IMR-90 (cell line): ENCODE data around the gene LAMC3. TPM values are rescaled to one million over a fixed set of nuclear protein-coding genes. Genes with fewer than 3 reads are reported as not detected.

Source experiments
- ATAC-seq: fragments of 200-7000 bp; cut with Tn5 transposase; 2 replicates; pipeline ENCODE4 v1.9.1; 2020; ENCODE audit warnings: low read depth, mild to moderate bottlenecking, moderate library complexity
- BruUV-seq: library from RNA; stranded (reverse); fragments of 400-500 nt; replicated peaks from 2 replicates; lab custom pipeline; 2021; lab: Mats Ljungman, UMichigan
- CTCF ChIA-PET: fragments of 300-600 bp; formaldehyde crosslinking; extraction: SDS; loops from one replicate; lab custom pipeline; 2021; ENCODE audit warnings: antibody characterized with exemption; lab: Yijun Ruan, JAX
- POLR2A ChIA-PET: fragments of 300-600 bp; sonication (Branson Sonifier 250); formaldehyde crosslinking; loops from one replicate; lab custom pipeline; 2022; ENCODE audit warnings: antibody characterized with exemption; ENCODE audit not compliant: unreplicated experiment; lab: Charles Lee
- DNase-seq: peaks from one replicate; pipeline ENCODE4 v3.0.0; 2013
- H2AFZ ChIP-seq: replicated peaks from 2 replicates; pipeline ENCODE3; 2013; ENCODE audit warnings: low read length, mild to moderate bottlenecking; ENCODE audit not compliant: poor library complexity
- H2AK5ac ChIP-seq: 2 replicates; pipeline ENCODE4 v1.6.1; 2013; ENCODE audit warnings: low read depth, low read length, inconsistent platforms
- H2AK9ac ChIP-seq: replicated peaks from 2 replicates; pipeline ENCODE3; 2013; ENCODE audit warnings: mild to moderate bottlenecking, low read depth, low read length, moderate library complexity; ENCODE audit not compliant: poor library complexity
- H2BK120ac ChIP-seq: 2 replicates; pipeline ENCODE4 v1.6.1; 2013; ENCODE audit warnings: low read depth, low read length, inconsistent platforms
- H2BK15ac ChIP-seq: 3 replicates; pipeline ENCODE4 v1.6.1; 2013; ENCODE audit warnings: low read depth, low read length, inconsistent platforms
- H2BK20ac ChIP-seq: 2 replicates; pipeline ENCODE4 v1.6.1; 2013; ENCODE audit warnings: low read depth, mild to moderate bottlenecking, inconsistent platforms, low read length, moderate library complexity
- H2BK5ac ChIP-seq: 2 replicates; pipeline ENCODE4 v1.6.1; 2013; ENCODE audit warnings: mild to moderate bottlenecking, low read depth, low read length, inconsistent platforms; ENCODE audit not compliant: poor library complexity, severe bottlenecking
- H3K14ac ChIP-seq: replicated peaks from 2 replicates; pipeline ENCODE4 v1.6.1; 2013; ENCODE audit warnings: low read depth, low read length, inconsistent platforms
- H3K18ac ChIP-seq: 2 replicates; pipeline ENCODE4 v1.6.1; 2013; ENCODE audit warnings: low read depth, low read length, control low read depth
- H3K23ac ChIP-seq: 2 replicates; pipeline ENCODE4 v1.6.1; 2013; ENCODE audit warnings: low read depth, low read length, inconsistent platforms
- H3K27ac ChIP-seq: 2 replicates; pipeline ENCODE4 v1.5.1; 2013; ENCODE audit warnings: mild to moderate bottlenecking, control low read depth, low read length; ENCODE audit not compliant: insufficient read depth
- H3K27me3 ChIP-seq: 2 replicates; pipeline ENCODE4 v1.6.1; 2013; ENCODE audit warnings: low read length; ENCODE audit not compliant: control insufficient read depth, insufficient read depth
- H3K36me3 ChIP-seq: 2 replicates; pipeline ENCODE4 v1.6.1; 2013; ENCODE audit warnings: low read length, mixed read lengths; ENCODE audit not compliant: control insufficient read depth, insufficient read depth
- H3K4ac ChIP-seq: 2 replicates; pipeline ENCODE4 v1.6.1; 2013; ENCODE audit warnings: low read depth, low read length, inconsistent platforms
- H3K4me1 ChIP-seq: 2 replicates; pipeline ENCODE4 v1.6.1; 2013; ENCODE audit warnings: low read length, mixed read lengths; ENCODE audit not compliant: control insufficient read depth, insufficient read depth
- H3K4me2 ChIP-seq: 2 replicates; pipeline ENCODE4 v1.6.1; 2013; ENCODE audit warnings: low read depth, mild to moderate bottlenecking, control low read depth, low read length, moderate library complexity
- H3K4me3 ChIP-seq: 2 replicates; pipeline ENCODE4 v1.5.1; 2013; ENCODE audit warnings: low read depth, mild to moderate bottlenecking, control low read depth, low read length, moderate library complexity; ENCODE audit not compliant: insufficient read depth
- H3K56ac ChIP-seq: 2 replicates; pipeline ENCODE4 v1.6.1; 2013; ENCODE audit warnings: low read length, inconsistent platforms; ENCODE audit not compliant: insufficient read depth; ENCODE audit errors: extremely low read depth
- H3K79me1 ChIP-seq, 2 experiments: 2 replicates each; pipeline ENCODE4 v1.6.1; 2013; ENCODE audit warnings: low read length in 2 of 2, inconsistent platforms in 1 of 2, low read depth in 1 of 2
- H3K9ac ChIP-seq: 2 replicates; pipeline ENCODE4 v1.6.1; 2013; ENCODE audit warnings: low read depth, low read length, control low read depth
- H3K9me1 ChIP-seq: 2 replicates; pipeline ENCODE4 v1.6.1; 2013; ENCODE audit warnings: low read length, inconsistent platforms; ENCODE audit not compliant: insufficient read depth
- H3K9me3 ChIP-seq: 2 replicates; pipeline ENCODE4 v1.6.1; 2013; ENCODE audit warnings: low read length; ENCODE audit not compliant: control insufficient read depth, insufficient read depth
- H4K20me1 ChIP-seq: 2 replicates; pipeline ENCODE4 v1.6.1; 2013; ENCODE audit warnings: low read length, inconsistent platforms; ENCODE audit not compliant: insufficient read depth
- H4K5ac ChIP-seq: 2 replicates; pipeline ENCODE4 v1.6.1; 2013; ENCODE audit warnings: mild to moderate bottlenecking, low read depth, low read length, control low read depth
- H4K8ac ChIP-seq, 2 experiments: 2 replicates each; pipeline ENCODE4 v1.6.1; 2013; ENCODE audit warnings: low read depth in 2 of 2, low read length in 2 of 2, control low read depth in 1 of 2, inconsistent platforms in 1 of 2
- H4K91ac ChIP-seq: 2 replicates; pipeline ENCODE4 v1.6.1; 2013; ENCODE audit warnings: low read depth, low read length, inconsistent platforms; ENCODE audit not compliant: insufficient read depth
- BHLHE40 ChIP-seq: fragments of 150-350 bp; IDR thresholded peaks from 2 replicates; pipeline ENCODE4 v1.6.1; 2016; ENCODE audit warnings: mild to moderate bottlenecking, low read depth, low read length
- CEBPB ChIP-seq: IDR thresholded peaks from 2 replicates; pipeline ENCODE4 v1.6.1; 2012; ENCODE audit warnings: low read depth, low read length, improper control_type of control experiment
- CHD1 ChIP-seq: IDR thresholded peaks from 2 replicates; pipeline ENCODE4 v1.6.1; 2012; ENCODE audit warnings: low read depth, low read length, improper control_type of control experiment
- CTCF ChIP-seq: conservative IDR thresholded peaks from 2 replicates; pipeline ENCODE4 v1.5.1; 2012; ENCODE audit warnings: mild to moderate bottlenecking, low read depth, low read length, improper control_type of control experiment
- FOS ChIP-seq: fragments of 150-350 bp; IDR thresholded peaks from 2 replicates; pipeline ENCODE4 v1.6.1; 2016; ENCODE audit warnings: low read depth, low read length
- MAFK ChIP-seq: IDR thresholded peaks from 2 replicates; pipeline ENCODE4 v1.6.1; 2012; ENCODE audit warnings: low read depth, low read length, improper control_type of control experiment
- MAZ ChIP-seq: IDR thresholded peaks from 2 replicates; pipeline ENCODE4 v1.6.1; 2012; ENCODE audit warnings: low read depth, mild to moderate bottlenecking, low read length, improper control_type of control experiment, moderate library complexity, borderline replicate concordance
- MXI1 ChIP-seq: IDR thresholded peaks from 2 replicates; pipeline ENCODE4 v1.6.1; 2012; ENCODE audit warnings: low read depth, mild to moderate bottlenecking, low read length, moderate library complexity, borderline replicate concordance
- NFE2L2 ChIP-seq: fragments of 150-350 bp; IDR thresholded peaks from 2 replicates; pipeline ENCODE4 v1.6.1; 2016; ENCODE audit warnings: low read depth, mild to moderate bottlenecking, low read length
- POLR2A ChIP-seq: IDR thresholded peaks from 2 replicates; pipeline ENCODE4 v1.6.1; 2012; ENCODE audit warnings: mild to moderate bottlenecking, low read depth, low read length
- RAD21 ChIP-seq: IDR thresholded peaks from 2 replicates; pipeline ENCODE4 v1.6.1; 2012; ENCODE audit warnings: low read length, improper control_type of control experiment
- RCOR1 ChIP-seq: IDR thresholded peaks from 2 replicates; pipeline ENCODE4 v1.6.1; 2012; ENCODE audit warnings: mild to moderate bottlenecking, low read length, improper control_type of control experiment; ENCODE audit not compliant: insufficient replicate concordance
- RFX5 ChIP-seq: IDR thresholded peaks from 2 replicates; pipeline ENCODE4 v1.8.0; 2012; ENCODE audit warnings: low read depth, mild to moderate bottlenecking, low read length, moderate library complexity
- SMC3 ChIP-seq: fragments of 150-350 bp; IDR thresholded peaks from 2 replicates; pipeline ENCODE4 v1.6.1; 2016; ENCODE audit warnings: low read depth, mild to moderate bottlenecking, antibody characterized with exemption, low read length, moderate library complexity
- WGBS, 2 experiments: methylation state at CpG; one replicate each; pipeline versions ENCODE4 v1.1.5 to v1.1.7; 2013; ENCODE audit warnings: missing lambda C conversion rate in 2 of 2; ENCODE audit not compliant: insufficient read length in 1 of 2; ENCODE audit errors: extremely low coverage in 2 of 2; 5-methylcytosine and 5-hydroxymethylcytosine counted together
- dilution Hi-C: fragments of 300-500 bp; cut with HindIII; formaldehyde crosslinking; loops from one replicate; pipeline ENCODE4 v1.14.3; 2018; ENCODE audit warnings: low sequenced_read_pairs; ENCODE audit not compliant: unreplicated experiment
- in situ Hi-C: fragments of 300-500 bp; cut with MboI; formaldehyde crosslinking; loops from 3 replicates; pipeline ENCODE4 v1.14.3; 2019; ENCODE audit warnings: low sequenced_read_pairs, inconsistent platforms, mixed read lengths
- intact Hi-C: fragments of 100-400 bp; cut with micrococcal nuclease; formaldehyde crosslinking; loops from 2 replicates; pipeline ENCODE4 v1.10.0; 2022
- polyA plus RNA-seq, 3 experiments: library from polyadenylated mRNA; depleted of rRNA; stranded (reverse); fragments of >200 nt; gene quantifications; 2 replicates each; pipeline ENCODE4 v1.2.3, GENCODE V29; 2012; ENCODE audit warnings: low replicate concordance in 1 of 3
- total RNA-seq: library from RNA; depleted of rRNA; stranded (reverse); fragments of >200 nt; gene quantifications from 2 replicates; pipeline ENCODE4 v1.2.3, GENCODE V29; 2012
- TF ChIP-seq, protein P1 (sequence below): fragments of 150-350 bp; IDR thresholded peaks from 2 replicates; pipeline ENCODE4 v1.6.1; 2016; ENCODE audit warnings: low read depth, mild to moderate bottlenecking, low read length, moderate library complexity, borderline replicate concordance
- TF ChIP-seq, protein P2 (sequence below): fragments of 150-350 bp; IDR thresholded peaks from 2 replicates; pipeline ENCODE4 v1.6.1; 2017; ENCODE audit warnings: mild to moderate bottlenecking, antibody characterized with exemption, low read length, low read depth

LAMC3 gene
- total and polyA plus RNA-seq, 2 of the 4 experiments (the other 2 are of a cell fraction) = not detected

DNA sequence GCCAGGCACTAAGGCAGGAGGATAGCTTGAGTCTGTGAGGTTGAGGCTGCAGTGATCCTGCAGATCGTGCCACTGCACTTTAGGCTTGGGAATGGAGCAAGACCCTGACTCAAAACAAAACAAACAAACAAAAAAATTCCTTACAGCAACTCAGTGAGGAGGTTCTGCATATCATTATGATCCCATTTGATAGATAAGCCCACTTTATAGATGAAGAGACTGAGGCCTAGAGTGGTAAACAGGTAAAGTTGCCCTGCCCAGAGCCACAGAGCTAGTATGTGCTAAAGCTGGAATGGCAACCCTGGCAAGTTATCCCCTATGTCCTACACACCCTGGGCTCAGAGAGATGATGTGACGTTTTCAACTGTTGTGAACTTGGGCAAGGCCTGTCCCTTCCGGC lies 94.6 kb downstream of the LAMC3 start:
- Histone ChIP-seq H3K18ac (no peak overlapping the region), H3K79me1 (no peaks in the 10 kb centered on the region), H3K4me2 (no peak overlapping the region), H2AFZ (no peak overlapping the region), H3K14ac (no peak overlapping the region), H3K9ac (no peak overlapping the region), H2BK5ac (no peak overlapping the region), H3K23ac (no peak overlapping the region), H3K4me1 (0 out of 2 replicates have a peak, but pooled peaks cover 2% of the 10 kb centered on the region), H3K36me3 (no peaks in the 10 kb centered on the region), H3K56ac (no peak overlapping the region), H2BK120ac (no peak overlapping the region), H4K20me1 (no peaks in the 10 kb centered on the region), H3K27ac (no peak overlapping the region), H3K9me3 (no peaks in the 10 kb centered on the region), H2AK9ac (no peak overlapping the region), H4K91ac (no peak overlapping the region), H3K4me3 (no peak overlapping the region), H3K9me1 (no peaks in the 10 kb centered on the region), H4K5ac (no peak overlapping the region), H3K4ac (no peak overlapping the region), H4K8ac (no peak overlapping the region), H2BK15ac (no peak overlapping the region), H2BK20ac (no peak overlapping the region), H3K27me3 (peaks cover 27% of the 10 kb centered on the region), H2AK5ac (no peak overlapping the region)
- no peak for TF ChIP-seq MAFK
- no peak for TF ChIP-seq RAD21
- no peak for TF ChIP-seq MAZ
- TF ChIP-seq, protein P1, sequence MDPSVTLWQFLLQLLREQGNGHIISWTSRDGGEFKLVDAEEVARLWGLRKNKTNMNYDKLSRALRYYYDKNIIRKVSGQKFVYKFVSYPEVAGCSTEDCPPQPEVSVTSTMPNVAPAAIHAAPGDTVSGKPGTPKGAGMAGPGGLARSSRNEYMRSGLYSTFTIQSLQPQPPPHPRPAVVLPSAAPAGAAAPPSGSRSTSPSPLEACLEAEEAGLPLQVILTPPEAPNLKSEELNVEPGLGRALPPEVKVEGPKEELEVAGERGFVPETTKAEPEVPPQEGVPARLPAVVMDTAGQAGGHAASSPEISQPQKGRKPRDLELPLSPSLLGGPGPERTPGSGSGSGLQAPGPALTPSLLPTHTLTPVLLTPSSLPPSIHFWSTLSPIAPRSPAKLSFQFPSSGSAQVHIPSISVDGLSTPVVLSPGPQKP = no peak
- TF ChIP-seq RCOR1 = no peak
- TF ChIP-seq CEBPB = no peak
- no peak for TF ChIP-seq POLR2A
- no peak for TF ChIP-seq RFX5
- TF ChIP-seq SMC3 = no peak
- no peak for TF ChIP-seq BHLHE40
- no peak for TF ChIP-seq FOS
- no peak for TF ChIP-seq MXI1
- no peak for TF ChIP-seq CHD1
- TF ChIP-seq NFE2L2 = no peak
- TF ChIP-seq CTCF = no peak
- TF ChIP-seq, protein P2, sequence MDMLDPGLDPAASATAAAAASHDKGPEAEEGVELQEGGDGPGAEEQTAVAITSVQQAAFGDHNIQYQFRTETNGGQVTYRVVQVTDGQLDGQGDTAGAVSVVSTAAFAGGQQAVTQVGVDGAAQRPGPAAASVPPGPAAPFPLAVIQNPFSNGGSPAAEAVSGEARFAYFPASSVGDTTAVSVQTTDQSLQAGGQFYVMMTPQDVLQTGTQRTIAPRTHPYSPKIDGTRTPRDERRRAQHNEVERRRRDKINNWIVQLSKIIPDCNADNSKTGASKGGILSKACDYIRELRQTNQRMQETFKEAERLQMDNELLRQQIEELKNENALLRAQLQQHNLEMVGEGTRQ = no peak
- no peak for ATAC-seq
- DNase-seq = no peak
- no TSS peak for BruUV-seq
- CTCF ChIA-PET = no interaction called here
- WGBS, 2 experiments = no CpG with 5 or more reads among the region's 3 CpGs
- in situ Hi-C loops (no loop called here), intact Hi-C loops (no loop called here), dilution Hi-C loops (no loop called here)
- POLR2A ChIA-PET = no interaction called here
